Measurements from ENCODE around the gene ADK.

Gene ADK

GRCh38 chr10:74637685-74638084 is 486.7 kb downstream of the ADK start:
- DNase-seq (ENCODE audit: low read depth in 1 of 2, low spot score in 1 of 2): no peak
- Histone ChIP-seq H3K4me3 (replicated peaks; ENCODE audit: insufficient read depth, low read length) (no peak overlapping the region), H3K27me3 (ENCODE audit: insufficient read depth, poor library complexity, severe bottlenecking) (no peaks in the 10 kb centered on the region), H3K27ac (replicated peaks) (no peak overlapping the region)
- no peak for TF ChIP-seq POLR2AphosphoS5 (IDR thresholded peaks at IDR 0.05; ENCODE audit: low read depth)
- no peak for TF ChIP-seq REST (IDR thresholded peaks at IDR 0.05; ENCODE audit: insufficient replicate concordance, low read depth)
- TF ChIP-seq GABPA (IDR thresholded peaks at IDR 0.05; ENCODE audit: low read depth): no peak
- no peak for TF ChIP-seq CTCF (IDR thresholded peaks at IDR 0.05; ENCODE audit: insufficient read depth, low read length)
- TF ChIP-seq SPI1 (IDR thresholded peaks at IDR 0.05; ENCODE audit: borderline replicate concordance, low read depth): no peak

GRCh38 chr10:74640134-74640921 is 489.3 kb downstream of the ADK start:
- H3K4me3 ChIP-seq (replicated peaks; ENCODE audit: insufficient read depth, low read length): no peak overlapping the region
- H3K27ac ChIP-seq (replicated peaks): no peak overlapping the region
- no peaks in the 10 kb centered on the region for H3K27me3 ChIP-seq (ENCODE audit: insufficient read depth, poor library complexity, severe bottlenecking)
- no peak for DNase-seq (ENCODE audit: low read depth in 1 of 2, low spot score in 1 of 2)
- TF ChIP-seq POLR2AphosphoS5 (IDR thresholded peaks at IDR 0.05; ENCODE audit: low read depth): no peak
- no peak for TF ChIP-seq REST (IDR thresholded peaks at IDR 0.05; ENCODE audit: insufficient replicate concordance, low read depth)
- TF ChIP-seq GABPA (IDR thresholded peaks at IDR 0.05; ENCODE audit: low read depth): no peak
- no peak for TF ChIP-seq SPI1 (IDR thresholded peaks at IDR 0.05; ENCODE audit: borderline replicate concordance, low read depth)
- no peak for TF ChIP-seq CTCF (IDR thresholded peaks at IDR 0.05; ENCODE audit: insufficient read depth, low read length)

- Histone ChIP-seq H3K4me3 (replicated peaks; ENCODE audit: insufficient read depth, low read length) (no peak overlapping the region), H3K27me3 (ENCODE audit: insufficient read depth, poor library complexity, severe bottlenecking) (no peaks in the 10 kb centered on the region), H3K27ac (replicated peaks) (no peak overlapping the region)
- no peak for DNase-seq (ENCODE audit: low read depth in 1 of 2, low spot score in 1 of 2)
- TF ChIP-seq CTCF (IDR thresholded peaks at IDR 0.05; ENCODE audit: insufficient read depth, low read length): no peak
- TF ChIP-seq GABPA (IDR thresholded peaks at IDR 0.05; ENCODE audit: low read depth): no peak
- TF ChIP-seq SPI1 (IDR thresholded peaks at IDR 0.05; ENCODE audit: borderline replicate concordance, low read depth): no peak
- no peak for TF ChIP-seq POLR2AphosphoS5 (IDR thresholded peaks at IDR 0.05; ENCODE audit: low read depth)
- no peak for TF ChIP-seq REST (IDR thresholded peaks at IDR 0.05; ENCODE audit: insufficient replicate concordance, low read depth)
Observed at GRCh38 chr10:74641659-74642058, 490.6 kb downstream of the ADK start.

Measured in HL-60 (cell line).